T-cell (primary cell): ENCODE results near the gene SLC25A25. TPM values are rescaled to one million over a fixed set of nuclear protein-coding genes. Genes with fewer than 3 reads are reported as not detected.
"Not testable (repeated sequence)": the region's sequence is repeated elsewhere in the genome, so short reads cannot be mapped to it uniquely, and the experiment has no call there.

Source experiments
- ATAC-seq, 4 experiments: fragments of 200-7000 bp in 3 of 4; fragments of 150-1000 bp in 1 of 4; cut with Tn5 transposase; replicated peaks in 1 of 4; 1 replicate in 3 of 4; 2 replicates in 1 of 4; pipeline ENCODE4 v1.10.0; 2021; ENCODE audit warnings: moderate library complexity in 3 of 4, mild to moderate bottlenecking in 2 of 4, moderate number of reproducible peaks in 1 of 4
- CTCF ChIA-PET, 2 donors: fragments of 300-600 bp; sonication (Branson Sonifier 250); formaldehyde crosslinking; loops; one replicate each; lab custom pipeline; 2022; ENCODE audit warnings: antibody characterized with exemption in 2 of 2; lab: Charles Lee
- POLR2A ChIA-PET, 2 donors: fragments of 300-600 bp; sonication (Branson Sonifier 250); formaldehyde crosslinking; loops; one replicate each; lab custom pipeline; 2022; ENCODE audit warnings: antibody characterized with exemption in 2 of 2; lab: Charles Lee
- DNase-seq, 35 experiments: peaks; one replicate each; pipeline versions ENCODE4 v3.0.0 to v3.0.0-alpha.2; 2013 to 2023
- H3K27ac ChIP-seq: one replicate; pipeline ENCODE4 v1.5.1; 2013; ENCODE audit warnings: low read length
- H3K27me3 ChIP-seq, 2 experiments: replicated peaks in 1 of 2; 1 replicate in 1 of 2; 2 replicates in 1 of 2; pipeline versions ENCODE4 v1.6.1 to v1.7.0; 2013; ENCODE audit warnings: low read length in 1 of 2, mixed read lengths in 1 of 2; ENCODE audit not compliant: control insufficient read depth in 2 of 2, insufficient read depth in 2 of 2; ENCODE audit errors: extremely low read depth in 1 of 2
- H3K36me3 ChIP-seq, 2 donors: 1 replicate in 1 of 2; 2 replicates in 1 of 2; pipeline versions ENCODE4 v1.6.1 to v1.7.0; 2013; ENCODE audit warnings: low read length in 1 of 2; ENCODE audit not compliant: control insufficient read depth in 2 of 2, insufficient read depth in 1 of 2; ENCODE audit errors: extremely low read depth in 1 of 2
- H3K4me1 ChIP-seq, 2 experiments: 1 replicate in 1 of 2; 2 replicates in 1 of 2; pipeline versions ENCODE4 v1.6.1 to v1.7.0; 2013; ENCODE audit warnings: low read length in 2 of 2, mixed read lengths in 1 of 2; ENCODE audit not compliant: insufficient read depth in 2 of 2, control insufficient read depth in 1 of 2; ENCODE audit errors: extremely low read depth in 1 of 2
- H3K4me3 ChIP-seq, 2 donors: 1 replicate in 1 of 2; 2 replicates in 1 of 2; pipeline versions ENCODE4 v1.5.1 to v1.7.0; 2013; ENCODE audit warnings: mild to moderate bottlenecking in 2 of 2, low read length in 1 of 2, moderate library complexity in 1 of 2; ENCODE audit not compliant: control insufficient read depth in 1 of 2; ENCODE audit errors: extremely low read depth in 1 of 2
- H3K9me3 ChIP-seq: 2 replicates; pipeline ENCODE4 v1.7.0; 2013
- H3K27ac Mint-ChIP-seq, 2 donors: one replicate each; pipeline ENCODE4 v1.8.0; 2020 to 2021; ENCODE audit warnings: mild to moderate bottlenecking in 2 of 2, mixed read lengths in 2 of 2
- H3K27me3 Mint-ChIP-seq, 2 donors: one replicate each; pipeline ENCODE4 v1.8.0; 2021 to 2022; ENCODE audit warnings: mixed read lengths in 2 of 2
- H3K36me3 Mint-ChIP-seq: one replicate; pipeline ENCODE4 v1.8.0; 2021; ENCODE audit warnings: mixed read lengths
- H3K4me1 Mint-ChIP-seq, 3 donors: one replicate each; pipeline ENCODE4 v1.8.0; 2020 to 2022; ENCODE audit warnings: mixed read lengths in 3 of 3, mild to moderate bottlenecking in 1 of 3
- H3K4me3 Mint-ChIP-seq, 3 donors: one replicate each; pipeline ENCODE4 v1.8.0; 2020 to 2022; ENCODE audit warnings: mild to moderate bottlenecking in 3 of 3, mixed read lengths in 3 of 3, moderate library complexity in 3 of 3
- H3K9me3 Mint-ChIP-seq, 3 donors: one replicate each; pipeline ENCODE4 v1.8.0; 2020 to 2022; ENCODE audit warnings: mixed read lengths in 3 of 3
- WGBS: methylation state at CpG from one replicate; pipeline ENCODE4 v1.1.5; 2013; ENCODE audit warnings: missing lambda C conversion rate; ENCODE audit not compliant: insufficient coverage; 5-methylcytosine and 5-hydroxymethylcytosine counted together
- total RNA-seq, 35 experiments: library from RNA in 6 of 35; stranded (reverse) in 6 of 35; fragments of 120-200 nt in 1 of 35; gene quantifications; one replicate each; pipeline versions ENCODE4 v1.2.1 to v1.2.4 and lab custom pipeline; 2013 to 2026

Gene SLC25A25
- total RNA-seq, 5 donors from 2014 or later (not counting 1 experiment from before 2014, with no cell fraction given), result 11.8 to 21.0 (median 17.3) TPM

DNA sequence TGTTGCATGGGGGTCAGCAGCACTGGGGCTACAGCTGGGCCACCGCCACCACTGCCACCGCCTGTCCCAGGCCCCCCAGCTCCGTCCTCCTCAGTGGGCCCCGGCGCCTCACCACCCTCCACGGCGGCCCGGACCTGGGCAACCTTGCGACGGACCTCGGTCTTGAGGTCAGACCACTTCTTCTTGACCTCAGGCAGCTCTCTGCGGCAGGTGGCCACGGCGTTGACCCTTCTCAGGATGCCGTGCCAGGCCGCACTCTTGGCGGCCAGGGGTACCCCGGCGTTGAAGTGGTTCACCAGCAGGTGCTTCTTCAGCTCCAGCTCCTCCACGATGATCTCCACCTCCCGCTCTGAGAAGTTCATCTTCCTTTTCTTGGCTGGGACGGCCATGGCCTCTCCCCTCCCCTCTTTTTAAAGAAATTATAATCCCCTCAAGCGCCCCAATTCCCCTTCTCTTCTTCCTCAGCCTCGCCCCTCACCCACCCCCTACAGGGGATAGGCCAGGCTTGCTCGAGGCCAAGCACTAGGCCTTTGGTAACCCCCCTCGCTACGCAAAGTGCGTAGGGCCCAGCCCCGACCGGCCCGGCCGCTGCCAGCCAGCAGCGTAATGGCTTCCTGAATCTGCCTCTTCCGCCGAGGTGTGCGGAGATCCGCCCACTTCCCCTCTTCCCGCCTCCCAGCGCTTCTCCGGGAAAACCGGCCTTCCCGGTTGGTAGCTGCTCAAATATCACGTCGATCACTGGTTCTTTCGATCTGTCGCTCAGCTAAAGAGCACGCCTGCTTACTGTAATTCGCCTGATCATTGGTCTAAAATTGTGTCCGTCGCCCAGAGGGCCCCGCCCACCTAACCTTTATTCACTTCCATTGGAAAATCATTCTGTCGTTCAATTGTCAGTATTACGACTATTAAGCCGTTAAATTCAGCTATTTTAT lies 1.1 kb upstream of the SLC25A25 start, which contains the start of gene NAIF1:
Gene NAIF1 (minus strand): TSS at position 608 of the 932 bp plus-strand sequence. CDS start 219 bp downstream, at position 389.
- Histone ChIP-seq H3K27ac (peak within 1 kb of the TSS; percentile 91), H3K4me1 (peaks cover 32 to 78% of the 10 kb centered on the region in 2 experiments), H3K27me3 (no peaks in the 10 kb centered on the region), H3K4me3 (peak within 1 kb of the TSS; percentile 70 to 98), H3K36me3 (peaks cover 0 to 12% of the 10 kb centered on the region in 2 donors), H3K9me3 (no peaks in the 10 kb centered on the region)
- peak within 1 kb of the TSS in 1 of 2 donors; percentile 84 for H3K27ac Mint-ChIP-seq
- 39% methylated on average over 46 of the region's 54 CpGs for WGBS
- H3K4me3 Mint-ChIP-seq, result peak within 1 kb of the TSS in 2 of 3 donors; percentile 74 to 97
- peak; percentile 89 to 98 (median 95) for DNase-seq
- H3K27me3 Mint-ChIP-seq, result no peaks in the 10 kb centered on the region
- ATAC-seq, result peak; percentile 72 to 76 (median 74)
- POLR2A ChIA-PET, result interaction anchor here (0.6 to 1.0 kb wide), 3 partner anchors 27 to 1375 kb away, joined by 3 to 4 read pairs (median 3); no protein-coding TSS in a partner anchor
- CTCF ChIA-PET, result interaction anchor here in 1 of 2 donors (0.6 to 1.5 kb wide), 5 partner anchors 26 to 282 kb away, joined by 3 to 5 read pairs (median 3); no protein-coding TSS in a partner anchor
- no peaks in the 10 kb centered on the region for H3K9me3 Mint-ChIP-seq
- H3K4me1 Mint-ChIP-seq, result peaks cover 34 to 68% (median 57%) of the 10 kb centered on the region in 3 donors
- H3K36me3 Mint-ChIP-seq, result peaks cover 5% of the 10 kb centered on the region

- Mint-ChIP-seq H3K4me1 (peaks cover 43 to 68% (median 57%) of the 10 kb centered on the region in 3 donors), H3K4me3 (peak overlapping the region in 2 of 3 donors; percentile 93 to 97), H3K27me3 (no peaks in the 10 kb centered on the region), H3K27ac (peak overlapping the region; percentile 93), H3K36me3 (peaks cover 2% of the 10 kb centered on the region), H3K9me3 (no peaks in the 10 kb centered on the region)
- peak overlapping the region; percentile 40 for H3K27ac ChIP-seq
- DNase-seq (peak in 14 of 35 experiments; percentile 8 to 61 (median 30)), ATAC-seq (peak in 2 of 4 experiments; percentile 2 to 5)
- H3K27me3 ChIP-seq, result no peaks in the 10 kb centered on the region
- ChIA-PET CTCF (interaction anchor here in 1 of 2 donors (1.5 kb wide), 1 partner anchor 47 kb away, joined by 3 read pairs; no protein-coding TSS in a partner anchor), POLR2A (interaction anchor here in 1 of 2 donors (1.0 kb wide), 1 partner anchor 19 kb away, joined by 4 read pairs; no protein-coding TSS in a partner anchor)
- H3K9me3 ChIP-seq, result no peaks in the 10 kb centered on the region
- H3K4me1 ChIP-seq, result peaks cover 45 to 77% of the 10 kb centered on the region in 2 experiments
- H3K36me3 ChIP-seq, result peaks cover 0 to 3% of the 10 kb centered on the region in 2 donors
- WGBS, result 1% methylated on average over 43 of the region's 50 CpGs
- peak overlapping the region; percentile 60 to 70 for H3K4me3 ChIP-seq
Observed at GRCh38 chr9:128068386-128069205, 564 bp downstream of the SLC25A25 start.

DNA sequence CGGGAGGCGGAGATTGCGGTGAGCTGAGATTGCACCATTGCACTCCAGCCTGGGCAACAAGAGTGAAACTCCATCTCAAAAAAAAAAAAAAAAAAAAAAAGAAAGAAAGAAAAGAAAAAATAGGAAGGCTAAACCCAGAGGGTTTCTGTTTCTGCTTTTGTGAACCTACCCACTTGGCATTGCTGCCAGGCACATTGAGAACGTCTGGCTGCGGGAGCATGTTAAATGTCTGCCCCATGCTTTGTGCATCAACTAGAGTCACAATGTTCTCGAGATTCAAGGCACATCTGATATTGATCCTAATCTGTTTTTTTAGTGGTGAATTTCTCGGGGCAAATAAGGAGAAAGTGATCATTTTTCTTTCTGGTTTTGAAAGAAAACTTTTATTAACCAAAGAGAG lies 2.8 kb downstream of the SLC25A25 start:
- 31% methylated on average over 2 of the region's 7 CpGs for WGBS
- Histone ChIP-seq H3K36me3 (no peaks in the 10 kb centered on the region), H3K9me3 (no peaks in the 10 kb centered on the region), H3K27me3 (no peaks in the 10 kb centered on the region), H3K4me3 (no peak overlapping the region), H3K27ac (peak overlapping the region; percentile 86), H3K4me1 (peaks cover 37 to 70% of the 10 kb centered on the region in 2 experiments)
- peak overlapping the region in 2 of 3 donors; percentile 74 to 97 for H3K4me3 Mint-ChIP-seq
- no peaks in the 10 kb centered on the region for H3K27me3 Mint-ChIP-seq
- ChIA-PET CTCF (no interaction called here), POLR2A (interaction anchor here in 1 of 2 donors (0.6 kb wide), 1 partner anchor 10 kb away, joined by 14 read pairs; no protein-coding TSS in a partner anchor)
- ATAC-seq (no peak), DNase-seq (no peak)
- H3K4me1 Mint-ChIP-seq, result peaks cover 47 to 61% (median 53%) of the 10 kb centered on the region in 3 donors
- peak overlapping the region; percentile 95 to 96 for H3K27ac Mint-ChIP-seq
- H3K36me3 Mint-ChIP-seq, result peaks cover 2% of the 10 kb centered on the region
- H3K9me3 Mint-ChIP-seq, result no peaks in the 10 kb centered on the region

DNA sequence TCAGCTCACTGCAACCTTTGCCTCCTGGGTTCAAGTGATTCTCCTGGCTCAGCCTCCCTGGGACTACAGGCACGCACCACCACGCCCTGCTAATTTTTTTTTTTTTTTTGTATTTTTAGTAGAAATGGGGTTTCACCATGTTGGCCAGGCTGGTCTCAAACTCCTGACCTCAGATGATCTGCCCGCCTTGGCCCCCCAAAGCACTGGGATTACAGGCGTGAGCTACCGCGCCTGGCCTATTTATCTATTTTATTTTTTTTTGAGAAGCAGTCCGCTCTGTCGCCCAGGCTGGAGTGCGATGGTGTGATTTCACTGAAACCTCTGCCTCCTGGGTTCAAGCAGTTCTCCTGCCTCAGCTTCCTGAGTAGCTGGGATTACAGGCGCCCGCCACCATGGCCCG lies 3.4 kb downstream of the SLC25A25 start:
- Histone ChIP-seq H3K27ac (peak overlapping the region; percentile 86), H3K4me3 (peak overlapping the region; percentile 44 to 47), H3K4me1 (peaks cover 32 to 66% of the 10 kb centered on the region in 2 experiments)
- POLR2A ChIA-PET, result interaction anchor here in 1 of 2 donors (0.6 kb wide), 2 partner anchors 13 to 22 kb away, joined by 3 read pairs; no protein-coding TSS in a partner anchor
- not testable (repeated sequence) for H3K36me3 ChIP-seq, H3K9me3 ChIP-seq, H3K9me3 Mint-ChIP-seq, H3K36me3 Mint-ChIP-seq, H3K27me3 ChIP-seq, ATAC-seq, H3K27me3 Mint-ChIP-seq, DNase-seq
- peak overlapping the region in 2 of 3 donors; percentile 74 to 78 for H3K4me3 Mint-ChIP-seq
- peak overlapping the region; percentile 95 to 96 for H3K27ac Mint-ChIP-seq
- H3K4me1 Mint-ChIP-seq, result peaks cover 41 to 55% (median 53%) of the 10 kb centered on the region in 3 donors
- WGBS, result 34% methylated on average over 4 of the region's 12 CpGs
- CTCF ChIA-PET, result interaction anchor here (0.5 to 0.8 kb wide), 2 partner anchors 8 to 16 kb away, joined by 3 read pairs; no protein-coding TSS in a partner anchor

- no peaks in the 10 kb centered on the region for H3K27me3 ChIP-seq
- peak in 25 of 35 experiments; percentile 16 to 80 (median 35) for DNase-seq
- H3K27me3 Mint-ChIP-seq, result no peaks in the 10 kb centered on the region
- H3K36me3 Mint-ChIP-seq, result peaks cover 6% of the 10 kb centered on the region
- 0% methylated on average over 3 of the region's 5 CpGs for WGBS
- ChIA-PET POLR2A (interaction anchor here (0.6 to 0.9 kb wide), 4 partner anchors 12 to 111 kb away, joined by 3 read pairs; no protein-coding TSS in a partner anchor), CTCF (interaction anchor here in 1 of 2 donors (0.5 to 1.4 kb wide), 10 partner anchors 15 to 140 kb away, joined by 3 to 7 read pairs (median 3); no protein-coding TSS in a partner anchor)
- H3K9me3 Mint-ChIP-seq, result no peaks in the 10 kb centered on the region
- H3K9me3 ChIP-seq, result no peaks in the 10 kb centered on the region
- H3K4me1 Mint-ChIP-seq, result peaks cover 49 to 63% (median 62%) of the 10 kb centered on the region in 3 donors
- H3K36me3 ChIP-seq, result peaks cover 0 to 5% of the 10 kb centered on the region in 2 donors
- no peak for ATAC-seq
- peak overlapping the region; percentile 86 for H3K27ac ChIP-seq
- peak overlapping the region in 2 of 3 donors; percentile 74 to 78 for H3K4me3 Mint-ChIP-seq
- peaks cover 29 to 66% of the 10 kb centered on the region in 2 experiments for H3K4me1 ChIP-seq
- H3K4me3 ChIP-seq, result peak overlapping the region; percentile 44 to 47
- H3K27ac Mint-ChIP-seq, result peak overlapping the region; percentile 95 to 96
Observed at GRCh38 chr9:128072144-128073021, 4.4 kb downstream of the SLC25A25 start.
